ENCODE data around the gene OR2T2. TPM values are rescaled to one million over a fixed set of nuclear protein-coding genes. Genes with fewer than 3 reads are reported as not detected.
"Not testable (repeated sequence)": the region's sequence is repeated elsewhere in the genome, so short reads cannot be mapped to it uniquely, and the experiment has no call there.

OR2T2 gene, protein sequence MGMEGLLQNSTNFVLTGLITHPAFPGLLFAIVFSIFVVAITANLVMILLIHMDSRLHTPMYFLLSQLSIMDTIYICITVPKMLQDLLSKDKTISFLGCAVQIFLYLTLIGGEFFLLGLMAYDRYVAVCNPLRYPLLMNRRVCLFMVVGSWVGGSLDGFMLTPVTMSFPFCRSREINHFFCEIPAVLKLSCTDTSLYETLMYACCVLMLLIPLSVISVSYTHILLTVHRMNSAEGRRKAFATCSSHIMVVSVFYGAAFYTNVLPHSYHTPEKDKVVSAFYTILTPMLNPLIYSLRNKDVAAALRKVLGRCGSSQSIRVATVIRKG
- 0.74 TPM for polyA plus RNA-seq (2012; ENCODE audit: missing spikeins)

DNA sequence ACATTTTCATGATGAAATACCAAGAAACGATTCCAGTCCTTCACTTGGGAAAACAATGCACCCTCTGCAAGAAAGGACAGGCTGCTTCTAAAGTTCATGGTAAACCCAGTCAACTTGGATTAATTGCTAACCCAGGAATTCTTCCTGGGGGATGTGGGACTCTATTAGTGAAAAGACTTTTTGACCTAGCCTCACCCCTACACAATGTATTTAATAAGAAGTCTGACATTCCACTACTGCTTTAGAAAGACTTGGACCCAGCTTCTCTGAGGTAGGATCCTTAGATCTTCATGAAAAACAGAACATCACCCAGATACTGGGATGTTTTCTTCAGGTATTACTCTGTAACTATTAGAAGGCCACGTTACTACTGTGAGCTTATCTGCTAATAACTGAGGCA is at the start of gene OR2T2:
Gene OR2T2 (plus strand): TSS at position 239 of the 400 bp plus-strand sequence. CDS start 7,161 bp downstream, outside the sequence.
- peak; percentile 46 for FAIRE-seq
- not testable (repeated sequence) for DNase-seq (ENCODE audit: insufficient read length)

DNA sequence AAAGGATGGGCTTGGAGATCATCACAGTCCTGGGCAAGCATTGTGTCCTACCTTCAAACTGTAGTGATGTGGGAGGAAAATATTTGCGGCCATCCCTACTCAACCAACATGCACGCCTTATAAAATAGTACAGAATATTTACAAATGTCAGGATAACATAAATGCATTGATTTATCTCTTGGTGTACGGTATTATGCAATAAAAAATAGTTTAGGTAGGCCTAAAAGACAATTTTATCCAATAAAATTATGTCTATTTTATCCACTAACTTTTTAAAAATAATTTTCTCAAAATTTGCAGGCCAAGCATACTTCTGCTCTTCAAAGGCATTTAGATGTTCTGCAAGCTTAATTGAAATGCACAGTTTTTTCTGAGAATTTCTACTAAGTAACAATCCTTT is 42.7 kb upstream of the OR2T2 start, which contains the start of gene OR2T1:
Gene OR2T1 (plus strand): TSS at position 301 of the 400 bp plus-strand sequence. CDS start 3,100 bp downstream, outside the sequence.
- no peak for DNase-seq (ENCODE audit: insufficient read length)
- no peak for TF ChIP-seq POLR2AphosphoS5 (IDR thresholded peaks at IDR 0.05; ENCODE audit: low read depth, low read length)
- TF ChIP-seq POLR2A (IDR thresholded peaks at IDR 0.05; ENCODE audit: low read depth, low read length): no peak
- TF ChIP-seq TAF1 (IDR thresholded peaks at IDR 0.05; ENCODE audit: borderline replicate concordance, low read depth, low read length): no peak
- FAIRE-seq: no peak

DNA sequence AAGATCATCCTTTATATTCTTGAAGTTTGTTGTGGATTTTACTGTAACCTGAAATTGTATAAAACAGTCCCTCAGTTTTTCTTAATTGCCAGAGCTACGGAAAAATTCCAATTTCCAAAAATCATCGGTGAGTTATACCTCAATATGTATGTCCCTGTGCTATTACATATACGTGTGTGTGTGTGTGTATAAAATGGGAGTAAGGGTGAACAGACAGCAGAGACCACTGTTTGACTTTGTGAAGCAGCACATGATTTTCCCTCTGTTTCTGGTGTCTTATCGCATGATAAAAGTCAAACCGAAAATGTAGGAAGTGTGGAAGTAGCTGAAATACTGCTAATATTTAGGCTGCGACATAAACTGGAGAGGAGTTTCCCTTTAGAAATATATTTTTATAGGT is 41.4 kb upstream of the OR2T2 start:
- DNase-seq (ENCODE audit: insufficient read length) (no peak), FAIRE-seq (peak; percentile 100)
- no peak for TF ChIP-seq TAF1 (IDR thresholded peaks at IDR 0.05; ENCODE audit: borderline replicate concordance, low read depth, low read length)
- TF ChIP-seq POLR2A (IDR thresholded peaks at IDR 0.05; ENCODE audit: low read depth, low read length): no peak
- TF ChIP-seq POLR2AphosphoS5 (IDR thresholded peaks at IDR 0.05; ENCODE audit: low read depth, low read length): no peak

DNA sequence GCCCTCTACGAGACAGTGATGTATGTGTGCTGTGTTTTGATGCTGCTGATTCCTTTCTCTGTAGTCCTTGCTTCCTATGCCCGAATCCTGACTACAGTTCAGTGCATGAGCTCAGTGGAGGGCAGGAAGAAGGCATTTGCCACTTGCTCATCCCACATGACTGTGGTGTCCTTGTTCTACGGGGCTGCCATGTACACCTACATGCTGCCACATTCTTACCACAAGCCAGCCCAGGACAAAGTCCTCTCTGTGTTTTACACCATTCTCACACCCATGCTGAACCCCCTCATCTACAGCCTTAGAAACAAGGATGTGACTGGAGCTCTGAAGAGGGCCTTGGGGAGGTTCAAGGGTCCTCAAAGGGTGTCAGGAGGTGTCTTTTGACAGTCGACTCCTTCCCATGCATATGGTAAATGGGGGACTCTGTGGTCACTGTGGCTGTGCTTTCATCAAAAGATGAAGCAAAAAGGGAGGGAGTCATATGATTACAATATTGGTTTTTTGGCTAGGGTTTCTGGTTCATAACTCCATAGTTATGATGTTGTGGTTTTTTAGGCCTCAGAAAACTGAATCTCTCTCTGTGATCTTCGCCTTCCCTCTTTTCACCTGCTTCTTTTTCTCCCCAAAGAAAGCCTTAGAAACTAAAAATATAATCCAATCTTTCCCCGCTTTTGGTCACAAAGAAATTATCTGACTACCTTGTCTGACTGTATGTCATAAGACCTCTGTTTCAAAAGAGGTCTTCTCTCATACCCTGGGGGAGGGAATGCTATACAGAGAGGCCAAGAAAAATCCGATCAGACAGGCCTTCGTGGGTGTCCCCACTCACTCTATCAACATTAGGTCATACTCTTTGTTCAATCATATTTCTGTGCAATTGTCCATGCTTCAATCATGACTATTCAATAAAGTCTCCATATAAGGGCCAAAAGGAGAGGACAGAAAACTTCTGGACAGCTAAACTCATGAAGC is 38.4 kb upstream of the OR2T2 start:
- FAIRE-seq: peak; percentile 71
- TF ChIP-seq POLR2A (IDR thresholded peaks at IDR 0.05; ENCODE audit: low read depth, low read length): no peak
- no peak for TF ChIP-seq POLR2AphosphoS5 (IDR thresholded peaks at IDR 0.05; ENCODE audit: low read depth, low read length)
- TF ChIP-seq TAF1 (IDR thresholded peaks at IDR 0.05; ENCODE audit: borderline replicate concordance, low read depth, low read length): no peak

DNA sequence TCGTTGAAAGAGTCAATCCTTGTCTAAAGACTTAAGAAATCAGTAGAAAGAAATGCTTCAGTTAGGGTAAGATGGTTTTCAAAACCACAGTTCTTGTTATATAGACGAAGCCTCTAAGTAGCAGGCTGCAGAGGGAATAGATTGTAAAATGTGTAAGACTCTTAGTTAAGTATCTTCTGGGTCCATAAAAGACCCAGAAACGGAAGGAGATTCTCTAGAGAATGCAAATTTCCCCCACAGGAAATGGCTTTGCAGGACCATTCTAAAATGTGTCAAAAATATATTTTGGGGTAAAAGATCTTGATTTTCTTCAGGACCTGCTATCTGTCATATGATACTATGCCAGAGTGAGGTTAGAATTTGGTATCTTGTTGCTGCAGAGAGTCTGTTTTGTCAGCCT is 29.2 kb upstream of the OR2T2 start:
- FAIRE-seq (no peak), DNase-seq (ENCODE audit: insufficient read length) (no peak)
- no peak for TF ChIP-seq TAF1 (IDR thresholded peaks at IDR 0.05; ENCODE audit: borderline replicate concordance, low read depth, low read length)

More for the DNA sequence above, 38.4 kb upstream of the OR2T2 start:
- DNase-seq (ENCODE audit: insufficient read length): no peak

DNA sequence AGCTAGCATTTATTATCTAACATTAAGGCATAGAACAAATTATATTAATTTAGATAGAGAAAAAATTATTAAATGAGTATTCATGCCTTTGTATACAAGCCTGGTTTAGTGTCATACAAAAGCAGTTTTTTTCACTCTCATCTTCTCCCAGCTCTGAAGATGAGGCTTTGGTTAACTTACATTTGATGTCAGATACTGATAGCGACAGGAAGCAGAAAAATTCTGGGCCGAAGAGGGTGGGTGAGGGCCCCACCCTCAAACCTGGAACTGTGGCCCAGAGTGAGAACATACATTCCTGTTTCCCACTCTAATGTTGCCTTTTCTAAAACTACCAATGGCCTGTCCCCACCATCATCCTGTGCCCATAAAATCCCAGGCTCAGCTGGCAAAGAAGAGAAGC is 27.6 kb upstream of the OR2T2 start:
- FAIRE-seq (no peak), DNase-seq (ENCODE audit: insufficient read length) (no peak)
- no peak for TF ChIP-seq TAF1 (IDR thresholded peaks at IDR 0.05; ENCODE audit: borderline replicate concordance, low read depth, low read length)
- TF ChIP-seq POLR2A (IDR thresholded peaks at IDR 0.05; ENCODE audit: low read depth, low read length): no peak

DNA sequence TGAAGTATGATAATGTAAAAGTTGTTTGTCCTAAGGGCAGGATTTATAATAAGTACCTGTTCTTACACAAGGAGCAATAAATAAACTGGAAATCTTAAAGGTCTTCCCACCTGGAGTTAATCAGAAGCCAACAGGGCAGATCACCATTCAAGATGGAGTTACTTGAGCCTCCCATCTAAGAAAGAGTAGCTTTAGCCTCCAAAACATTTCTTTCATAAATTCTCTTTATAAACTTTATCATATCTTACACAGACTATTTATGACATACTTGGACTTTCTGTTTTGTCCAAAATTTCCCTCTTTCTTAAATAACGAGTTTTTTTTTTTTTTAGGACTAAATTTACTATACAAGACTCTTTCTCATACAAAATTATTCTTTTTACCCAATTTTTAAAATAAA is 24.1 kb upstream of the OR2T2 start:
- TF ChIP-seq POLR2AphosphoS5 (IDR thresholded peaks at IDR 0.05; ENCODE audit: low read depth, low read length) (no peak), POLR2A (IDR thresholded peaks at IDR 0.05; ENCODE audit: low read depth, low read length) (no peak), TAF1 (IDR thresholded peaks at IDR 0.05; ENCODE audit: borderline replicate concordance, low read depth, low read length) (no peak)
- DNase-seq (ENCODE audit: insufficient read length) (no peak), FAIRE-seq (no peak)

DNA sequence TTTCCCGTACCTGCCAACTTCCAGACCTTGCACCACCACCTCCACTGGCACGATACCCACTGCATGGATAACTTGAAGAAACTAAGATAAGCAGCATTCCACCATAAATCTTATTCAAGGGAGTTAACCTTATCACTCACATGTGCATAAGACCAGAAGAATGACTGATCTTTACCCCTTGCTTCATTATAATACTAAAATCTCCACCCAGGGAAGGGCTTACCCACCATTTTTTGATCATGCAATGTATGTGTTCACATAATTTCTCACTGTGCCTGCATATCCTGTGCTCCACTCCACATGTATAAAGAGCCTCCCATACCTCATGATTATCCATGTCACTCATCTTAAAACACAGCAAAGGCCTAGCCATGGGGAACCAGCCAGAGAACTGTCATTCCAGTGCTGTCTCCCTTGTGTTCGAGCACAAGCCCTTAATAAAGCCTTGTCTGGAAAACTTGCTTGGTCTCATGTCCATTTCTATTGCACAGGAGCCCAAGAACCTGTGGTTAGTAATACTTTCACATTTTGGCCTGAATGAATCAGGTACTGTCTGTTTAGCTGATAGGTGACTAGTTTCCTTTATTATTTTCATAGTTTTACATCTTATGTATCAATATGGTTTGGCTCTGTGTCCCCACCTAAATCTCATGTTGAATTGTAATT is 17.8 kb upstream of the OR2T2 start:
- not testable (repeated sequence) for DNase-seq (ENCODE audit: insufficient read length); FAIRE-seq

DNA sequence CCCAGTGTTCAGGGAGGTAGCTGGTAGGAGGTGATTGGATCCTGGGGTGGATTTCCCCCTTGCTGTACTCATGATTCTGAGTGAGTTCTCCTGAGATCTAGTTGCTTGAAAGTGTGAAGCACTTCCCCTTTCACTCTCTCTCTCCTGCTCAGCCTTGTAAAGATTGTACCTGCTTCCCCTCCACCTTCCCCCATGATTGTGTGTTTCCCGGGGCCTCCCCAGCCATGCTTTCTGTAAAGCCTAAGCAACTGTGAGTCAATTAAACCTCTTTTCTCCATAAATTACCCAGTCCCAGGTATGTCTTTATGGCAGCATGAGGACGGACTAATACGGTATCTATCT is 17.3 kb upstream of the OR2T2 start:
- DNase-seq (ENCODE audit: insufficient read length): not testable (repeated sequence)
- FAIRE-seq: peak; percentile 98

DNA sequence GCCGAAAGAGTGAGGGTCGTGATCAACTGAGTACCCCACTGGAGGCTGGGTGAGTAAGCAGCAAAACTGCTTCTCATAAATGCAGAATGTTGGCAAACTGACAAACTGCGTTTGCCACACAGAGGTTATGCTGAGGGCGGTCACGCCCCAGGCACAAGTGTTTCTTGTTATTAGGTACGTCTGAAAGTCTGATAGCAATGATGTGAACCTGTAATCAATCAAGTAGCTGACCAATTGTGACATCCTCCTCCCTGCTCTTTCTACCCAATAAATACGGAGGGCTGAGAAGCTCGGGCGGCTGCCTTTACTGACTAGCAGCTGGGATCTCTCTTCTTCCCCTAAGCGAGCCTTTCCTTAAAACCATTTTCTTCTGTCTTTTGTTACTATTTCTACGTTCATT is 13.8 kb upstream of the OR2T2 start:
- FAIRE-seq; DNase-seq (ENCODE audit: insufficient read length): not testable (repeated sequence)

DNA sequence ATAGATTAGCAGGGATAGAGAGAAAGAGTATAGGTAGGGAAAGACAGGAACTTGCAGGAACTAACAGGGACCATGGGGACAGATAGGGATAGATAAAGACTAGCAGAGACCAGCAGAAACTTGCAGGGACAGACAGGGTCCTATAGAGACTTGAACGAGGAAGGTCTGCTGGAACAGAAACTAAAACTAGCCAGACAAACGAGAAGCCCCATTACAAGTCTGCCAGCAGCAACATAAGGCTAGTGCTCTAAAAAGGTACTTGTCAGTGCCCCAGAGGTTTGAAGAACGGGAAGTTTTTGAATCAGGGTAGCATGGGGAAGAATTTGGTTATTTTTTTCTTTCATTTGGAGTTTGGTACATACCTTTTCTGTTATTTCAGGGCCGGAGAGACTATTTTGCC is 13.2 kb upstream of the OR2T2 start:
- DNase-seq (ENCODE audit: insufficient read length): not testable (repeated sequence)
- peak; percentile 93 for FAIRE-seq

DNA sequence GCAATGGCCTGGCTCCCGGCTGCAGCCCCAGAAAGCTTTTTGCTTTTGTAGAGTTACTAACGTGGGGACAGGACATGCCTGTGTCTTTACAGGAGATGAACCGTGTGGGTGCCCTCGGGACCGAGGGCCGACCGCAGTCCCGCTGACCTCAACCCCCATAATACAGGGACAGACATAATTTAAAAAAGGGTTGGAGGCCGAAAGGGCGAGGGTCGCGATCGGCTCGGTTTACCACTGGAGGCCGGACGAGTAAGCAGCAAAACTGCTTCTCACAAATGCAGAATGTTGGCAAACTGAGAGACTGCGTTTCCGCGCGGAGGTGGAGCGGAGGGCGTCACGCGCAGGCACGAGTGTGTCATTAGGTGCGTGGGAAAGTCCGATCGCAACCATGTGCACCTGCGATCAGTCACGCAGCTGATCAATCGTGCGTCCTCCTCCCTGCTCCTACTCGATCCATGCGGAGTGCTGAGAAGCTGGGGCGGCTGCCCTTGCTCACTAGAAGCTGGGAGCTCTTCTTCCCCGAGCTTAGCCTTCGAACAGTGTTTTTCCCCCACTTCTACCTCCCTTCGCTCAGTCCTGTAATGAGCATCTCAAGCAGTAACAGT is 11.5 kb upstream of the OR2T2 start:
- not testable (repeated sequence) for FAIRE-seq; DNase-seq (ENCODE audit: insufficient read length)

DNA sequence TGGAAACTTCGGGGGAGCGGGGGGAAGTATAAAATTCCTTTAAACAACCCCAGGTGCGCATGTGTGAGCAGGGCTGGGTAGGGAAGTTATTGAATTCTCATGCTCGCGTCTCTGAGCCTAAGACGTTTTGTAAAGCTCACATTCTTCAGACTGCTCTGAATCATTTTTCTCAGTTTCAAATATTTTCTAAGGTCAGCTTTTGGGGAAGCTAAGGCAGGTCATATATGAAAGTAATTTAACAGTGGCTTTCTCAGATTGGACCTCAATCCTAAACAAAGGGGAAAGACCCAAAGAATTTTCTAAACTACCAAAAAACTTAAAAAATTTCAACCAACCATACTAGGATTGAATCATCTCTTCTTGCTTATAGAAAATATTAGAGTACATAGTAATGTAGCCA is 10.5 kb upstream of the OR2T2 start:
- FAIRE-seq: peak; percentile 90
- not testable (repeated sequence) for DNase-seq (ENCODE audit: insufficient read length)

DNA sequence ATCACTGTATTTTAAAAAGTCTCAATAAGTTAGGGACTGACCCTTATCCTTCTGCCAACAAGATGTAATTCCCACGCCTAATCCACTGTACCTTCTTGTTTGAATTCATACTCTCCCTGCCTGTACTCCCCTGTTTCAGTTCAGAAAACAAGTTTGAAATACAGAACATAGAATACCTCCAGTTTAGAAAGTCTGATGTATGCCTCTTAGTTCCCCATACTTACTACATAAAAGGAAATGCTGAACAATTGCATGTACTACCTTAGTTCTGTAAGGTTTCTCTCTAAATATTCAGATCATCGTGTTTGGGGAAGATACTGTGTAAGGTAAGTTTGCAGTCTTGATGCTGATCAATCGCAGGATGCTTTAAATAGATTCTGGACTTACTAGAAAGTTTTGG is 9.1 kb upstream of the OR2T2 start:
- not testable (repeated sequence) for FAIRE-seq

DNA sequence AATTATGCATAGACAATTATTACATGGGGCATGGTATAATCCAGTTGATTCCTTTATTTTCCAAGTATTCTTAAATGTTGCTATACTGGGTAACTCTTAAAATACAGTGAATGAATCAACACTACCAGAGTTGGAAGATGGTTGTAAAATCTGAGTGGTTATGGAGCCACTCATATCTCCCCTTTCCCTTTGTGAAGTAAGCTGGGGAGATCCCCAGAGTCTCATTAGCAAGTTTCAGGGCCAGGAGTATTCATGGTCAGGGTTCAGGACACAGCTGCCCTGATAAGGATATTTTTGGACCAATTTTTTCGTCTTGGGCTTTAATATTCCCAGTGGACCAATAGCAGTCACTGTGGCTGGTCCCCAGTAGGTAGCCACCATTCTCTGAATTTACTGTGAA is 6.8 kb upstream of the OR2T2 start:
- DNase-seq (ENCODE audit: insufficient read length): not testable (repeated sequence)
- peak; percentile 94 for FAIRE-seq

More for the DNA sequence above, 9.1 kb upstream of the OR2T2 start:
- not testable (repeated sequence) for DNase-seq (ENCODE audit: insufficient read length)

DNA sequence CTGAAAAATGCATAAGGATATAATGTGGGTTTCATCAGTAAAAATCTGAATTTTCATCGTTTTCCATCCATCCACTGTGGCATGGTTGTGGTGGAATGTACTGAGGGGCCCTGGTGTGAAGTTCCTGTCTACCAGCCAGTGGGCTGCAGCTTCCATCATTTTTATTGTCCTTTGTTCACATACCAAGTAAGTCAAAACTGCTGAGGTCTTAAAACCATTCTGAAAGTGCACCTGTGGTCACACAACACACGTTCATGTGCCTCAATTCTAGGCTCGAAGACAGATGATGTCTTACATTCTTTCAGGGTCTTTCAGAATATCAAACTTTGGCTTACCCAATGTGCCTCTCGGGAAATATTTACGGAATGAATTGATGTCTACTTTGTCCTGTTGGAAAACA is 6.2 kb upstream of the OR2T2 start:
- FAIRE-seq: peak; percentile 83
- DNase-seq (ENCODE audit: insufficient read length): not testable (repeated sequence)

DNA sequence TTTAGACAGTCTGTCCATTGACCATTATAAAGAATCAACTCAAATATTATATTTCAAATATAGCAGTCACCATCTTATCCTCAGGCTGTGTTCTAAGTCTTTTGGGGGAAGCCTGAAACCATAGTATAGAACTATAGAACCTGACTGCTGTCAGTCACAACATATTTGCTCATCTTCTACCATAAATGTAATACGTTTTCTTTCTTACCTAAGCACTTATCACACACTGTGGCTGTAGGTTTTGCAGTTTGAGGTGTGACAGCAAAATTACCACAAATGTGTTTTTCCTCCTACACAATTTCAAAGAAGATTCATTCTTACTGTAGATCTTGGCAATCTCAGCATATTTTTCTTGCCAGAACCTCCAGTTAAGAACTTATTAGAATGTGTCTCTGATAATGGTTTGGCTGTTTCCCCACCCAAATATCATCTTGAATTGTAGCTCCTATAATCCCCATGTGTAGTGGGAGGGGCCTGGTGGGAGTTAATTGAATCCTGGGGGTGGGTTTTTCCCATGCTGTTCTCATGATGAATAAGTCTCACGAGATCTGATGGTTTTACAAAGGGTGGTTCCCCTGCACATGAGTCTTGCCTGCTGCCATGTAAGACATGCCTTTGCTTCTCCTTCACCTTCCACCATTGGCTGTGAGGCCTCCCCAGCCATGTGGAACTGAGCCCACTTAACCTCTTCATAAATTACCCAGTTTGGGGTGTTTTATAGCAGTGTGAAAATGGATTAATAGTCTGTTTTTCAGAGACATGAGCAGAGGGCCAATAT is 2.7 kb upstream of the OR2T2 start:
- FAIRE-seq; DNase-seq (ENCODE audit: insufficient read length): not testable (repeated sequence)

Data from GM12892 (cell line).